Neural progenitor cell (in vitro differentiated cells): ENCODE results near the gene BHLHE40.

Source experiments
- CTCF ChIP-seq: fragments of 200-600 bp; sonication (generic); IDR thresholded peaks from 2 replicates; pipeline ENCODE4 v1.5.1; 2017; ENCODE audit warnings: antibody characterized with exemption, mild to moderate bottlenecking
- EZH2 ChIP-seq: fragments of 200-600 bp; sonication (generic); IDR thresholded peaks from 2 replicates; pipeline ENCODE4 v1.6.1; 2017; ENCODE audit warnings: antibody characterized with exemption, mild to moderate bottlenecking, moderate library complexity

- TF ChIP-seq EZH2 (no peak), CTCF (no peak)
Observed at GRCh38 chr3:5011555-5012256, 32.5 kb downstream of the BHLHE40 start.
